PFSK-1 (cell line): ENCODE results near the gene MBTD1.

Source experiments
- FOXP2 ChIP-seq: optimal IDR thresholded peaks from 2 replicates; pipeline ENCODE3; 2011; ENCODE audit warnings: borderline replicate concordance, control low read depth, inconsistent platforms; ENCODE audit not compliant: insufficient read depth; ENCODE audit errors: extremely low read length, extremely low read depth
- POLR2AphosphoS5 ChIP-seq: IDR thresholded peaks from 2 replicates; pipeline ENCODE4 v1.6.1; 2012; ENCODE audit warnings: low read depth, mild to moderate bottlenecking, control low read depth, low read length, moderate library complexity
- REST ChIP-seq, 2 experiments: IDR thresholded peaks; 2 replicates each; pipeline versions ENCODE4 v1.6.1 to v1.8.0; 2011 to 2012; ENCODE audit warnings: low read depth in 2 of 2, low read length in 2 of 2, control low read depth in 1 of 2, inconsistent platforms in 1 of 2, mild to moderate bottlenecking in 1 of 2, moderate library complexity in 1 of 2; ENCODE audit not compliant: insufficient read depth in 1 of 2
- SIN3A ChIP-seq: IDR thresholded peaks from 2 replicates; pipeline ENCODE4 v1.6.1; 2012; ENCODE audit warnings: mild to moderate bottlenecking, low read length, moderate library complexity, borderline replicate concordance; ENCODE audit not compliant: insufficient read depth
- TAF1 ChIP-seq: IDR thresholded peaks from 2 replicates; pipeline ENCODE4 v1.6.1; 2012; ENCODE audit warnings: low read length, control low read depth, borderline replicate concordance; ENCODE audit not compliant: insufficient read depth

MBTD1 gene

DNA sequence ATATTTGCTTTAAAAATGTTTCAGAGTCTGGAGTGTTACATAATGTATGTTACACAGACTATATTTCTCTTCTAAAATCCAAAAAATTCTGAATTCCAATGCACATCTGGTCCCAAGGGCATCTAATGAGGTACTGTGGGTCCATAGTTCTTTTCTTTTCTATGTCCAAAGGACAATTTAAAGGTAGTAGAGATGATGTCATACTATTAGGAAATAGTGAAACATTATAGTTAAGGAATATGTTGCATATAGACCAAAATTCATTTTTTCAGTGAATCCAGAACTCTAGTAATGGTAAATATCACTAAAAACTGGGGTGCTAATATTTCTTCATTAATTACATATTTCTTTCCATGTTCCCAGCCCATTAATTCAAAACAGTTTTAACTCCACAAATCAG is 70.7 kb downstream of the MBTD1 start:
- TF ChIP-seq SIN3A = no peak
- no peak for TF ChIP-seq FOXP2
- no peak for TF ChIP-seq TAF1
- no peak for TF ChIP-seq REST (IDR thresholded peaks at IDR 0.05; ENCODE audit: insufficient read depth in 1 of 2, low read depth in 2 of 2, low read length in 2 of 2)
- no peak for TF ChIP-seq POLR2AphosphoS5

- no peak for TF ChIP-seq SIN3A
- no peak for TF ChIP-seq FOXP2
- TF ChIP-seq REST (IDR thresholded peaks at IDR 0.05; ENCODE audit: insufficient read depth in 1 of 2, low read depth in 2 of 2, low read length in 2 of 2) = no peak
- TF ChIP-seq POLR2AphosphoS5 = no peak
- TF ChIP-seq TAF1 = no peak
Observed at GRCh38 chr17:51188271-51188833, 71.5 kb downstream of the MBTD1 start.

DNA sequence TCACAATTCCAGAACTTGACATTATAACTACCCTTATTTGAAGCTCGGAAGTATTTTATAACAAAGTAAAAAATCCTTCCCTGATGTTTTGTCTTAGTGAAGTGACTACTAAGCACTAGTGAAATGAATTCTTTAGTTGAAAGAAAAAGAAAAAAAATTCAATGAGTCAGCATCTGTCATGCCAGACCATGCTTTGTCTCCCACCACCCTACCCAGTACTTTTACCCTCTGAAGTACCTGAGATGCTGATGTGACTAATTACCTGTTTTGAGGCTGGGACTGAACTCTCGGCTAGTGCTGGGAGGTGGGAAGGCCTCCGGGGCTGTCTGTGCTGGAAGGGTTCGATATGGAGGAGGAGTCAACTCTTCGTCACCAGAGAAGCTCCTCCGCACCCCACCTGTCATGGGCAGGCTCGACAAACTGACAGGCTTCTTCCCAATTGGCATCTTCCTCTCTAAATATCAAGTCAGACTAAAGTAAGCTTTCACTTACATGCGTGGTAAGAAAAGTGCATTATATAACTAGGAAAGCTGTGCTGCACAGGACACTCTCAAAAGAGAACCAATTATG is 74.0 kb downstream of the MBTD1 start:
- no peak for TF ChIP-seq FOXP2
- no peak for TF ChIP-seq TAF1
- TF ChIP-seq SIN3A = no peak
- no peak for TF ChIP-seq POLR2AphosphoS5
- no peak for TF ChIP-seq REST (IDR thresholded peaks at IDR 0.05; ENCODE audit: insufficient read depth in 1 of 2, low read depth in 2 of 2, low read length in 2 of 2)

DNA sequence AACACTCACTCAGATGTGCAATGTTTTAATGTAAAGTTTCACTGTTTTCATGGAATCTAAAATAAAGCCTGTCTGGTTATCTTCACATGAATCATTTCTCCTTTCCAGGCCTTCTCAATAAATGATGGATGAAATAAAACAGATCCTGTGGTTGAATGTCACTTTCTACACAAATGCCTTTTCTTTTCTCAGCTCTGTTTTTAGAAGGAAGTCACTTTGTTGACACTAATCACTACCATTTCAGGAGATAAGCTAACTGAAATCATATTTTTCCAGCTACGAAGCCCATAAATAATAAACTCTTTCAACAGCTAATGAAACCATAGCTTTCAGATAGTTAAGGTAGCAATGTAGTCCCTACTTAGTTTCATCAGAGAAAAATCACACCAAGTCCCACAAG is 75.7 kb downstream of the MBTD1 start:
- TF ChIP-seq FOXP2 (no peak), SIN3A (no peak), POLR2AphosphoS5 (no peak), TAF1 (no peak), REST (IDR thresholded peaks at IDR 0.05; ENCODE audit: insufficient read depth in 1 of 2, low read depth in 2 of 2, low read length in 2 of 2) (no peak)

DNA sequence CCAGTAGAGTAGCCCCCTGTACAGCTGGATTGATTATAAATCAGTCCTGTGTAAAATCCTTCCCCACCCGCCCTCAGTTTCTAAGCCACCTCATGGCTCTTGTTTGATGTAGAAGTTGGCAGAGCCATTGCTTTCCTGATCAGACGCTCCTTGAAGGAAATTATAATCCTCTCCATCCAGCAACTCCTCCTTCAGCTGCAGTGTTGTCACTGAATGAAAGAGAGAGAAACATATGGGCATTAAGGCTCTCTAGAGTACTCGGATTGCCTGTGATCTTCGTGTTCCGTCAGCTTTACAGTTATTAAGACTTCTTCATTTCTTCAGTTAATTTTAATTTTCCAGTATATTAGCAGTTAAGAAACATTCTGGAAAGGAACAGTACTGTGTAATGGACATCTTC is 79.4 kb downstream of the MBTD1 start:
- TF ChIP-seq POLR2AphosphoS5 (no peak), REST (IDR thresholded peaks at IDR 0.05; ENCODE audit: insufficient read depth in 1 of 2, low read depth in 2 of 2, low read length in 2 of 2) (no peak), FOXP2 (no peak), SIN3A (no peak), TAF1 (no peak)
